ENCODE measurements around the gene LRRC28.

Gene LRRC28

GRCh38 chr15:99429681-99430081, 178.4 kb downstream of the LRRC28 start:
- TF ChIP-seq EZH2phosphoT487 (IDR thresholded peaks at IDR 0.05; ENCODE audit: borderline replicate concordance, low read length) (no peak), CTCF (IDR thresholded peaks at IDR 0.05; ENCODE audit: low read depth, low read length, poor library complexity, severe bottlenecking) (no peak)
- Histone ChIP-seq H3K9me2 (replicated peaks; ENCODE audit: control insufficient read depth, low read length) (no peaks in the 10 kb centered on the region), H3K9me3 (ENCODE audit: control insufficient read depth, insufficient read depth, low read length) (no peaks in the 10 kb centered on the region), H4K20me1 (ENCODE audit: control insufficient read depth, insufficient read depth, low read depth, low read length) (no peaks in the 10 kb centered on the region), H3K4me1 (ENCODE audit: control insufficient read depth, low read length) (peaks cover 6% of the 10 kb centered on the region; the same call in 1 of the 2 replicates), H3K4me2 (ENCODE audit: low read length) (no peak overlapping the region), H3K4me3 (ENCODE audit: low read length) (no peak overlapping the region), H3K36me3 (ENCODE audit: control insufficient read depth, low read length) (no peaks in the 10 kb centered on the region), H3K79me2 (ENCODE audit: control insufficient read depth, low read length) (no peaks in the 10 kb centered on the region), H3F3A (ENCODE audit: control insufficient read depth, insufficient read depth) (no peaks in the 10 kb centered on the region), H3K27me3 (ENCODE audit: control insufficient read depth, low read length) (peaks cover 4% of the 10 kb centered on the region; the same call in 1 of the 2 replicates), H3K27ac (ENCODE audit: low read depth, low read length) (no peak overlapping the region)

GRCh38 chr15:99430881-99431401, 179.7 kb downstream of the LRRC28 start:
- H3K79me2 ChIP-seq (ENCODE audit: control insufficient read depth, low read length): no peaks in the 10 kb centered on the region
- no peak overlapping the region for H3K27ac ChIP-seq (ENCODE audit: low read depth, low read length)
- peaks cover 17% of the 10 kb centered on the region for H3K4me1 ChIP-seq (ENCODE audit: control insufficient read depth, low read length)
- no peak for TF ChIP-seq EZH2phosphoT487 (IDR thresholded peaks at IDR 0.05; ENCODE audit: borderline replicate concordance, low read length)
- TF ChIP-seq CTCF (IDR thresholded peaks at IDR 0.05; ENCODE audit: low read depth, low read length, poor library complexity, severe bottlenecking): no peak
- no peaks in the 10 kb centered on the region for H4K20me1 ChIP-seq (ENCODE audit: control insufficient read depth, insufficient read depth, low read depth, low read length)
- H3K4me3 ChIP-seq (ENCODE audit: low read length): no peak overlapping the region
- no peaks in the 10 kb centered on the region for H3F3A ChIP-seq (ENCODE audit: control insufficient read depth, insufficient read depth)
- no peaks in the 10 kb centered on the region for H3K9me3 ChIP-seq (ENCODE audit: control insufficient read depth, insufficient read depth, low read length)
- H3K36me3 ChIP-seq (ENCODE audit: control insufficient read depth, low read length): no peaks in the 10 kb centered on the region
- H3K4me2 ChIP-seq (ENCODE audit: low read length): no peak overlapping the region
- no peaks in the 10 kb centered on the region for H3K9me2 ChIP-seq (replicated peaks; ENCODE audit: control insufficient read depth, low read length)
- peaks cover 17% of the 10 kb centered on the region for H3K27me3 ChIP-seq (ENCODE audit: control insufficient read depth, low read length)

GRCh38 chr15:99431661-99432091, 180.4 kb downstream of the LRRC28 start:
- Histone ChIP-seq H4K20me1 (ENCODE audit: control insufficient read depth, insufficient read depth, low read depth, low read length) (no peaks in the 10 kb centered on the region), H3F3A (ENCODE audit: control insufficient read depth, insufficient read depth) (no peaks in the 10 kb centered on the region), H3K9me2 (replicated peaks; ENCODE audit: control insufficient read depth, low read length) (no peaks in the 10 kb centered on the region), H3K4me3 (ENCODE audit: low read length) (no peak overlapping the region), H3K27me3 (ENCODE audit: control insufficient read depth, low read length) (peaks cover 21% of the 10 kb centered on the region), H3K36me3 (ENCODE audit: control insufficient read depth, low read length) (no peaks in the 10 kb centered on the region), H3K79me2 (ENCODE audit: control insufficient read depth, low read length) (no peaks in the 10 kb centered on the region), H3K4me1 (ENCODE audit: control insufficient read depth, low read length) (peaks cover 17% of the 10 kb centered on the region), H3K27ac (ENCODE audit: low read depth, low read length) (no peak overlapping the region), H3K4me2 (ENCODE audit: low read length) (no peak overlapping the region), H3K9me3 (ENCODE audit: control insufficient read depth, insufficient read depth, low read length) (no peaks in the 10 kb centered on the region)
- no peak for TF ChIP-seq EZH2phosphoT487 (IDR thresholded peaks at IDR 0.05; ENCODE audit: borderline replicate concordance, low read length)
- TF ChIP-seq CTCF (IDR thresholded peaks at IDR 0.05; ENCODE audit: low read depth, low read length, poor library complexity, severe bottlenecking): no peak

All from DOHH2 (cell line).